Upper lobe of left lung (tissue), 4 donors: ENCODE results near the gene MED19.

Source experiments
- CTCF ChIP-seq, 6 experiments: fragments of 450-650 bp in 4 of 6; fragments of 200-600 bp in 2 of 6; sonication (generic) in 2 of 6; IDR thresholded peaks; one replicate each; pipeline ENCODE4 v1.5.1; 2016 to 2019; ENCODE audit warnings: antibody characterized with exemption in 6 of 6
- POLR2A ChIP-seq, 4 donors: fragments of 450-650 bp; IDR thresholded peaks; one replicate each; pipeline ENCODE4 v1.5.1; 2016 to 2017; ENCODE audit warnings: antibody characterized with exemption in 4 of 4, mild to moderate bottlenecking in 2 of 4

GRCh38 chr11:57698843-57699365, 13.1 kb downstream of the MED19 start:
- TF ChIP-seq CTCF (IDR thresholded peaks at IDR 0.05) (no peak), POLR2A (IDR thresholded peaks at IDR 0.05) (no peak)
